HG02588 (cell line): ENCODE data around the gene PPT2.
"Not testable (repeated sequence)": the region's sequence is repeated elsewhere in the genome, so short reads cannot be mapped to it uniquely, and the experiment has no call there.

Source experiments
- ATAC-seq: cut with Tn5 transposase; IDR thresholded peaks from one replicate; pipeline ENCODE4 v1.9.1; 2021; ENCODE audit warnings: mild to moderate bottlenecking, moderate library complexity; ENCODE audit not compliant: unreplicated experiment

Gene PPT2

DNA sequence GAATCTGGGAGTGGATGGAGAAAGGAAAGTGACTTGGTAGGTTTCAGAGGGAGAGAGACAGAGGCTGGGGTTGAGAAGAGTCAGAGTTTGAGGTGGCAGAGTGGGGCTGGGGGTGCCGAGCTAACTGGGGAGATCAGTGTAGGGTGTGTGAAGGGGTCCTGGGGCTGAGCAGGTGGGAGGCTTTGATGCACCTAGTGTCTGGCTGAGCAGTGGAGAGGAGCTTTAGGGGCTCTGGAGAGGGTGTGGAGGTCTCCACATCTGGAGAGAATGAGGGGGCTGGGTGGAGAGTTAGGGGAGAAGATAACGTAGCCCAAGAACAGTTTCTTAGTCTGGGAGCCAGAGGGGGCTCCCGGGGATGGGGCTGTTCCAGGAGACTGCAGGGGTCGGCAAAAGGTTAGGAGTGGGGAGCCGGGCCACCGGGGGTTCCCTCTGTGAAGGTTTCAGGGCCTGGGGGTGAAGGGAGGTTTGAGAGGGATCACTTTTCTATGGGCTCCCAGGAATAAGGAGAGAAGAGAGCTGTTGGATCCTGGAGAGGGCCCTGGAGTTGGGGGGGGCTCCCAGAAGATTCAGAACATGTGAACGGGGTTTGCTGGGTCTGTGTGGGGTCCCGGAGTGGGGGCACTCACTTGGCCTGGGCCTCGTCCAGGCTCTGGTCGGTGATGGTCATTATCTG is 35.3 kb downstream of the PPT2 start:
- ATAC-seq = no peak

- ATAC-seq = no peak
Observed at GRCh38 chr6:32189742-32190053, 35.8 kb downstream of the PPT2 start.

- peak; percentile 51 for ATAC-seq
Observed at GRCh38 chr6:32190054-32190851, 36.3 kb downstream of the PPT2 start, which contains the start of gene PBX2. TSS of gene PBX2 (minus strand) at chr6:32190202. CDS start at chr6:32189915, 287 bp downstream.

- no peak for ATAC-seq
Observed at GRCh38 chr6:32190911-32191677, 37.2 kb downstream of the PPT2 start.

DNA sequence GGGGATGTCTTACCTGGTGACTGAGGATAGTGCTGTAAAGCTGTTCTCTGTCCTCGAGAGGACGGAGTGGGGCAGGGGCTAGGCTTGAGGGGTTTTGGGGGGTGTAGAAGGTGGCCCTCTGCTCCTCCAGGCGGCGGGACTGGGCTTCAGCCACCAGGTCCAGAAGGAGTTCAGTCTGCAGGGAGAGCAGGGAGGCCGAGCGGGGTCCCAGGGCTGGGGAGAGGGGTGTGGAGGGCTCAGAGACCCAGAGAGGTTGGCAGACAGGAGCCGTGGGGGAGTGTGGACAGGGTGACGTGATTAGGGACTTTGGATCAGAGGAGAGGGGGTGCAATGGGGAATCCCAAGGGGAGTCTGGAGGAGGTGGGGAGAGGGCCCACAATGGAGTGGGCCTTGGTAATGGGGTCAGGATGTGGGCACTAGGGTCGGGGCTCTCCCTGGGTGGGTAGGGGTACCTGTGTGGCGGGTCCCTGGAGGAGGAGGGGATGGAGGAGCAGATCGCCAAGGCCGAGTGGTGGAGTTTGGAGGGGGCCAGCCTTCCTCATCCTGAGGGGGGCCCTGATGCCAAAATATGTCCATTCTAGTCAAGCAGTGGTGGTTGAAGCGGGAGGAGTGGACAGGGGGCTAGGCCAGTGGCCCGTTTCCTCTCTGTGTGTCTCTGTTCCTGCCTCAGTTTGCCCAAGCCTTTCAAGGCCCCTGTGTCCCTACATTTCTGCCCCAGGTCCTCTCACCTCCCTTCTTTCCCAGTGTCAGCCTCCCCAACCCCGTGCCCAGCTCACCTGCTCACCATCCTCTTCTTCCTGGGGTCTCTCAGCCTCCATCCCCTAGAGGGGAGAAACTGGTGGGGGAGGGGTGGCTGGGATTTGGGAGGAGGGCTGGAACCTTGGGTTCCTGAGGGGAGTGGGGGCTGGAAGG is 38.0 kb downstream of the PPT2 start:
- ATAC-seq = no peak

DNA sequence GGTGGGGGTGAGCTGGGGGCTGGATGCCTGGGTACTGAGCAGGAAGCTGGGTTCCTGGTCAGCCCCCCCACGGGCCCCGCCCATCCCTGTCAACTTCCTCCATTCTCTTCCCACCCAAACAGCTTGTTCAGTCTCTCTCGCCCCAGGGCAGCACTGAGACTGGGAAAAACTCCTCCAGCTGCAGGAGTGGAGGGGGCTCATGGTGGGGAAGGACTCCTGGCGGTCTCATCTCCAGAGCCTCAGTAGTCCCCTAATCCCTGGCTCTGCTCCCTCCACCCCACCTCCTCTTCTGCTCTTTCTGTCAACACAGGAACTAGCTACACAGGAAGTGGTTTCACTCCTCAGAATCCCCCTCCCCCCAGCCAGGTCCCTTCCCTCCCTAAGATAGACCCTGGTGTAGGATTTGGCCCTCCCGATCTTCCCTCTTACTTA is 38.7 kb downstream of the PPT2 start, which contains the start of gene GPSM3:
Gene GPSM3 (minus strand): TSS at position 36 of the 432 bp plus-strand sequence. CDS start 130 bp downstream, outside the sequence.
- no peak for ATAC-seq

GRCh38 chr6:32193096-32193495 is 39.2 kb downstream of the PPT2 start:
- not testable (repeated sequence) for ATAC-seq

DNA sequence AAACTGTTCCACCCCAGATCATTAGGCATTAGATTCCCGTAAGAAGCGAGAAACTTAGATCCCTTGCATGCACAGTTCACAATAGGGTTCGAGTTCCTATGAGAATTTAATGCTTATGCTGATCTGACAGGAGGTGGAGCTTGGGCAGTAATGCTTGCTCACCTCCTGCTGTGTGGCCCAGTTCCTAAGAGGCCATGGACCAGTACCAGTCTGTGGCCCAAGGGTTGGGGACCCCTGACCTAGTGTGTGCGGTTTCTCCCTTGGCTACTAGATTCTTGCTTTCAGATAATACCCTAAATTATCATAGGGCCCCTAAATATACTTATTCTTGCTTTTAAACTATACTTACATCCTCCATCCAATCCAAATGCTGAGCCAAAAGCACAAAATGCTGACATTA is 40.4 kb downstream of the PPT2 start:
- ATAC-seq = no peak

DNA sequence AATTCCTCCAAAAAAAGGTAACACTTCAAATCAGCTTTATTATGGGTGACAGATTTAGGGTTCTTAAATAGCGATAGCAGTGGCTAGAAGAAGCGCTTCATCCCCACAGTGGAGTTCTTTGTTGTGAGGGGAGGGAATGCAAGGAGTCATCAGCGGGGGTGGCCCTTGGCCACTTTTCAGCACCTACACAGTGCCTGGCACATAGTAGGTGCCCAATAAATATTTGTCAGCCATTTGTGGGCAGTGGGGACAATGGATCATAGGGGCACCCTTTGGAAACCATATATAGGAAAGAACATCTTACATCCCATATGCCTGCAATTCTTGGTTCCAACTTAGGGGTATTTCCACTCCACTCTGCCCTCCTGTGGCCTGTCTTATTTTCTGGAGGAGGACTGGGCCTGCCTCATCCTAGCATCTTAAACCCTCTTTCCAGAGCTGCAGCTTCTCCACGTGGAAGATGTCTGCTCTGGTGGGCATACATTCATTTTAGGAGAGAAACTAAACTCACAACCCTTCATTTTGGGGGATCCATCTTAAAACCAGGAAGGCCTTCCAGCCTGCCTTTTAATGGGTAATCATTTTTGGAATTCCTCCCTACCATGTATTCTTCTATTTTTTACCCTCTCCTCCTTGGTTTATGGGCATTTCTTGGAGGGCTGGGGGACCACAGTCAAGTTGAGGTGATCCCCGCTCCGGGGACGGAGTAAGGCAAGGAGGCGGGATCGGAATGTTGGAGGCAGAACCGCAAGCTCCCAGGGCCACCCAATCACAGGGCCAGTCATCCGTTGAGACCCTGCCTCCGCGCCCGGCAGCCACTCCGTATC is 41.1 kb downstream of the PPT2 start:
- ATAC-seq = no peak

DNA sequence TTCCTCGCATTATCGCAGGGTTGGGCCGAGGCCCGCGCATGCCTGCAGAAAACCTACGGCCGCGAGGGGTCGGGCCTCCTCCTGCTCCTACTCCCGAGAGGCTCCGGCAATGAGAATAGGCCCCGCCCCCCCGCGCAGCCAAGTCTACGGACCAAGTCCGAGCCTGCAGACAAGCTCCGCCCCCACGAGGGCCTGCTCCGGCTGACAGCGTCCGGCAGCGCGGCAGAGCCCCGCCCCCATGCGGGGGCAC is 41.6 kb downstream of the PPT2 start:
- peak; percentile 75 for ATAC-seq

GRCh38 chr6:32195902-32196681 is 42.2 kb downstream of the PPT2 start:
- peak; percentile 72 for ATAC-seq

DNA sequence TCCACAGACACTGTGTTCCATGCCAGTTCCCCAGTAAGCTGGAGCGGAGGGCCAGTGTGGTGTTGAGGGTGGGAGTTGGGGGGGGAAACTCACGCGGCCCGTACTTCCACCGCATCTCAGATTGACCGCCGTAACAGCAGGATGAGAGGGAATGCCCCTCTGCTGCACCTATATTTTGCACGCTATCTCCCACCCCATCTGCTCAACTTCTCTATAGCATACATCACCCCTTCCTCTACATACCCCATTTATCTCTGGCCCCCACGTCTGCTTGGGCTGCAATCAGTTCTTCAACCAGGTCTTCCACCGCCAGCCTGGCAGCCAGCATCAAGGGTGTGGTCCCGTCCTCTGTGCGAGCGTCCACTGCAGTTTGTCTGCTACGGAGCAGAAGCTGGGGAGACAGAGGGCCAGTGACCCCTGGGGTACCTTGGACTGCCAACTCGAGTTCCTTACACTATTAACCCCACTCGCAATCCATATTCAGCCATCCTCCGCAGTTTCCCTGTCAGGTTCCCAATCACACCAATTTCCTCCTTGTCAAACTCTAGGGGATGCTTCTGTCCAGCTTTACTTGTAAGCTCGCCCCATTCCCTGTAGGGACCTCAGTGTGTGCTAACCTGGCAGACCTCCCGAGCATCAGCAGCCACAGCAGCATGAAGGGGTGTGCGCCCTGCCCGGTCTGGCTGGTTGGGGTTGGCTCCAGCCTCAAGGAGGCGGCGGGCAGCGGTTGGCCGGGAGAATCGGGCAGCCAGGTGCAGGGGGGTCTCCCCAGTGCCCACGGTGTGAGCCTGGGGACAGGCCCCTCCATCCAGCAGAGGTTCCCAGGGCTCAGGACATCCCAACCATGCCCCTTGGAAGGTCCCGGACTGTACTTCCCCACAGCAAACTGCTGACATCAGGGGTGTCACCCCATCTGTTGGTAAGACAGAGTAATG is 43.0 kb downstream of the PPT2 start:
- ATAC-seq = no peak

- ATAC-seq = no peak
Observed at GRCh38 chr6:32198345-32198696, 44.4 kb downstream of the PPT2 start.

DNA sequence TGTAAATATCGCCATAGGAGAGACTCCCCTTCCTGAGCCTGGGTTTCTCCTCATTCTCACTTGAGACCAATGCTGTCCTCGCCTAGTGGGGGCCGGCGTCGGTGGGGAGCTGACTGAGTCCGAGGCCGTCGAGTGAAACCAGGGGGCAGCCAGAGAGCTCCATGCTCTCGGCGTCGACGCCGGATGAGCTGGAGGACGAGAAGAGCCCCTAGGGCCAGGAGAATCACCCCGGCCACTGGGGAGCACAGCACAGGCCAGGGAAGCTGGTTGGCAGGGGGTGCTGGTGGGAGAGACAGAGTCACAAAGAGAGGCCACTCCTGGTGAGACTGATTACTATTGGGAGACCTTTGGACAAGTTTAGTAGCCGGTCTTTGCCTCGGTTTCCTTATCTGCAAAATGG is 44.9 kb downstream of the PPT2 start:
- ATAC-seq = no peak

GRCh38 chr6:32200711-32201475 is 47.0 kb downstream of the PPT2 start:
- ATAC-seq = no peak

DNA sequence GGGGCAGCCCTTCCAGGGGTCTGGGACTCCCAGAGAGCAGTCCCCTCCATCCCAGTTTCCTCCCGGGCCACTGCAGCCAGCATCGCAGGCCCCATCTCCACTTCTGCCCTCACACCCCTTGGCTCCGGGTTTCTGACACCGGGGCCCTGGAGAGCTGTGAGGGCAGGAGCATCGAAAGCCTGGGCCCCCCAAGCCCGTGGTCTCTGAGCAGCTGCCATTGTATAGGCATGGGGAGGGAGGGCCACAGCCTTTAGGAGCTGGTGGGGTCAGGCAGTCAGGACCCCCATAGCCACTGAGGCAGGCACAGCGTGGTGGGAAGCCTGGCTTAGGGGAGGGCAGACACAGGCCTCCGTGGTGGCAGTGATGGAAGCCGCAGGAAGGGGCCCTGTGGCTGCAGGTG is 48.2 kb downstream of the PPT2 start:
- ATAC-seq = no peak
